ENCODE measurements around the gene APOBR.
A peak's percentile ranks its signal among the peaks of the same experiment; 100 is the strongest.
"Not testable (repeated sequence)": the region's sequence is repeated elsewhere in the genome, so short reads cannot be mapped to it uniquely, and the experiment has no call there.

The APOBR gene

DNA sequence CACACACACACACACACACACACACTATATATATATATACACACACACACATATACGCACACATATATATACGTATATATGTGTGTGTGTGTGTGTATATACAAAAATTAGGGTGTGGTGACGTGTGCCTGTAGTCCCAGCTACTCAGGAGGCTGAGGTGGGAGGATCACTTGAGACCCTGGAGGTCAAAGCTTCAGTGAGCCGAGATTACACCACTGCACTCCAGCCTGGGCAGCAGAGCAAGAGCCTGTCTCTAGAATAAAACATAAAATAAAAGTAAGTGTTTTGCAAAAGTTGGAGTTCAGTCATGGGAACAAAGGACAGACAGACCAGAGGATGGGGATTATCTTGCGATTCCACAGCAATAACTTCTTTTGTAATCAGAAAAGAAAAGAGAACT, 33.5 kb downstream of the APOBR start:
- DNase-seq = no peak

DNA sequence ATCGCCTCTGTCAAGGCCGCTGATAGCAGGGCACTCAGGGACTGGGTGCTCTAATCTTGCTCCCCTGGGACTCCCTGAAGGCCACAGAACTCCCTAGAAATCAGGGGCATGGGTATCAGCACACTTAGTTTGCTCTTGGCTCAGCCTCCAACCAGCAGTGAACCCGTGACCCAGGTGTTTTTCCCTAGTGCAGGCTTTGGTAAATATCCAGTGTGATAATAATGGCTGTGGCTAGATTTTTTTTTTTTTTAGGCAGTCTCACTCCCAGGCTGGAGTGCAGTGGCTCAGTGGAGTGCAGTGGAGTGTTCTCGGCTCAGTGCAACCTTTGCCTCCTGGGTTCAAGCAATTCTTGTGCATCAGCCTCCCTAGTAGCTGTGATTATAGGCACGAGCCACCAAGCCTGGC, 34.0 kb downstream of the APOBR start:
- DNase-seq = no peak

DNA sequence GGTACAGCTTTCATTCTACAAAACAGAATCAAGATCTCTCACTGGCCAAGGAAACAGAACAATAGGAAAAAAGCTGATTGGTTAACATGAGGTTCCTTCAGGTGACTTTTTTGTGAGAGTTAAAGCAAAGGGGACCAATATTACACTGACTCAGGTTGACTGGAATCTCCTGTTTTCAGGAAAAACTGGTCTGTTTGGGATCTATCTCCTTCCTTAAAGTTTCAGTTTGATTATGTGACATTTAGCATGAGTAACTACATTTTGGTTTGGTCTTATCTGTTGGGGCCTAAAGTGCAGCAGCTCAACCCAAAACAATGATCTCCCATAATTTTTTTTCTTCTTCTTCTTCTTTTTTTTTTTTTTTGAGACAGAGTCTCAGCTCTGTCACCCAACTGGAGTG, 34.7 kb downstream of the APOBR start:
- DNase-seq = no peak

DNA sequence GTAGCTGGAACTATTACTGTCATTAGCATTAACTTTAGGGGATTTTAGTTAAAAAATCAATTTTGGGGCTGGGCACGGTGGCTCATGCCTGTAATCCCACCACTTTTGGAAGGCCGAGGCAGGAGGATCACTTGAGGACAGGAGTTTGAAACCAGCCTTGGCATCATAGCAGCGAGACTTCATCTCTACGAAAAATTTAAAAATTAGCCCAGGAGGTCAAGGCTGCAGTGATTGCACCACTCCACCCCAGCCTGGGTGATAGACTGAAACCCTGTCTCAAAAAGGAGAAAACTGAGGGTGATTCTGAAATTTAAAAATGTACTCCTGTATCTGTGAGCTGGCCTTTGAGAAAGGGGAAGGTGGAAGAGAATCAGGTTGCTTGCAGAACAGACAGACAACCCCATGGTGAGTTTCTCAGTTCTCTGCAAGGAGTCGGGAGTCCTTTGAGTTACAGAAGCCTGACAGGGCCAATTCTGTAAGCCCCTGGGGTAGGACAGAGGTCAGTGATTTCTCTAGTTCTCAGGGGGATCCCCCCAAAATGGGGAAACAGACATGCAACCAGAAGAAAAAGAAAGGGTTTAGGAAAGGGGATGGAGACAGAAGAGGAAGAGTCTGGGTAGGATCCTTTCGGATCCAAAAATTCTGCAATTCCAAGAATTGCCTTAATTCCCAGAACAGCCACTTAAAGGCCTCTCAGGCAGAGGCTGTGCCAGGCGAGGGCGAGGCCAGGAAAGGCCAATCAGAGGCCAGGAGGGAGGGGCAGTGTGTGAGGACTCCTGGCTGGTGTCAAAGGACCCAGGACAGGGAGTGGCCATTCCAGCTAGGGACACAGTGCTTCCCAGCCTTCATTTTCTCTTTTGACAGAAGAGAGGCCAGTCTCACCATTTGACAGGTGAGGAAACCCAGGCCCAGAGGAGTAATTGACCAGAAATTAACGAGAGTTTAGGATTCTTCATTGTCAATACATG, 37.6 kb downstream of the APOBR start:
- no peak for DNase-seq

DNA sequence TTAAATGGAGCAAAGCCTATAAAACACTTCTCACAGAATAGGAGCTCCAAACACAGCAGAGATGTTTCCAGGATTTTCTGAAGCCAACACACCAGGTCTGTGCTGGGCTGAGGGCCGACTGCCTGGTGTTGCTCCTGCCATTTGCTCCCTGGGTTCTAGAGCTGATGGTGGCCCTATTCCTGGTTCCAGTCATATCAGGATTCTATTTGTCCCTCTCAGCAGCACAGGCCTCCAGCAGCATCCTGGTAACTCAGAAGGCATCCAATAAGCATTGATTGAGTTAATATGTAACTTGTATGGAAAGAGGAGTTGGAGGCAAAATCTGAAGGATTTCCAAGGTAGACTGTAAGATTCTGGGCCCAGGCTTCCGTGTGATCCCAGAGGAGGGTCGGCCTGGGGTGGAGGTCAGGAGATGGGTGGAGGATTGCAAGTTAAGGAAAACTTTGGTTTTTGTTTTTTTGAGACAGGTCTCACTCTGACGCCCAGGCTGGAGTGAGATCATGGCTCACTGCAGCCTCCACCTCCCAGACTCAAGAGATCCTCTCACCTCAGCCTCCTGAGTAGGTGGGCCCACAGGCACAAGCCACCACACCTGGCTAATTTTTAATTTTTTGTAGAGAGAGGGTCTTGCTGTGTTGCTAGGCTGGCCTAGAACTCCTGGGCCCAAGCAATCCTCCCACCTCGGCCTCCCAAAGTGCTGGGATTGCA, 38.7 kb downstream of the APOBR start:
- DNase-seq = no peak

DNA sequence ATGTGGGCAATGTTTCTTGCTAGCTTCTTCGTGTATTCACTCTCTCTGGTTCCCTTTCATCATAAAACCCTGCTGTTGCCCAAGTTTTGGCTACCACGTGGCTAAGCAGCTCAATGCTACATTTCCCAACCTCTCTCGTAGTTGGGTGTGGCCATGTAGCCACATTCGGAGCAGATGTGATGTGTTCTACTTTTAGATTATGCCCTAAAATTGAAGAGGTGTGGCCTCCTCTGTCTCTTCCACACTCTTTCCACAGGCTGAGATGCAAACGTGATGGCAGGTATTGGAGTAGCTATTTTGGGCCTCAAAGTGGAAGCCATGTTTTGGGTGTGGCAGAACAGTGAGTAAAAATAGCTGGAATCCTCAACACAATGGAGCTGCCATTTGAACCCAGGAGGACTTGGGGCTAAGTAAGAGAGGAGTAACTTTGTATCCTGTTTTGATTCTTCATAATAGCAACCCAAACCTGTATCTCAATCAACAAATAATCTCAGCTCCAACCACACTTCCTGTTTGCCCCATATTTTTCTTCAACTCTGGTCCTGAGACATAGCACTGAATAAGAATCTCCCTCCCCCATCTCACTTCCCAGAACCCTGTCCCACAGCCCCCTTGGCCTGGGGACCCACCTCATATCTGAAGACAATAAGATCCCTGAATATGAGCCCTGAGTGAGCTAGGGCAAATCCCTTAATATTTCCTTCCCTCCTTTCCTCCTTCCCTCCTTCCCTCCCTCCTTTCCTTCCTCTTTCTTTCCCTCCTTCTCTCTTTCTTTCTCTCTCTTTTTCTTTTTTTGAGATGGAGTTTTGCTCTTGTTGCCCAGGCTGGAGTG, 40.3 kb downstream of the APOBR start:
- no peak for DNase-seq

DNA sequence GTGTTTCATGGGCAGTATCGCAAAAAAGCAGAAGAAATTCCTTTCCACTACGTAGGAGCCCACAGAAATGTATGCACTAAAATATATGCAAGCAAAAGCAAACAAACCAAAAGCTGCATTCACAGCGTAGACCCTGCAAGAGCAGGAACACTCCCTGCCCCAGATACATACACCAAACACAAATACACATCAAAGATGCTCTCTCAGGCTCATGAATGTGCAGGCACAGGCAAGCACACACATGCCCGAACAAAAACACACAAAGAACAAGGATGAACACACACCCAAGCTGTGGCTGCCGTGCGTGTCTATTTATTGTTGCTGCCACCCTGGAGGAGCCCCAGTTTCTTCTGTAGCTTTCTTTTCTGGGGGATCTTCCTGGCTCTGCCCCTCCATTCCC, 42.6 kb downstream of the APOBR start:
- no peak for DNase-seq

DNA sequence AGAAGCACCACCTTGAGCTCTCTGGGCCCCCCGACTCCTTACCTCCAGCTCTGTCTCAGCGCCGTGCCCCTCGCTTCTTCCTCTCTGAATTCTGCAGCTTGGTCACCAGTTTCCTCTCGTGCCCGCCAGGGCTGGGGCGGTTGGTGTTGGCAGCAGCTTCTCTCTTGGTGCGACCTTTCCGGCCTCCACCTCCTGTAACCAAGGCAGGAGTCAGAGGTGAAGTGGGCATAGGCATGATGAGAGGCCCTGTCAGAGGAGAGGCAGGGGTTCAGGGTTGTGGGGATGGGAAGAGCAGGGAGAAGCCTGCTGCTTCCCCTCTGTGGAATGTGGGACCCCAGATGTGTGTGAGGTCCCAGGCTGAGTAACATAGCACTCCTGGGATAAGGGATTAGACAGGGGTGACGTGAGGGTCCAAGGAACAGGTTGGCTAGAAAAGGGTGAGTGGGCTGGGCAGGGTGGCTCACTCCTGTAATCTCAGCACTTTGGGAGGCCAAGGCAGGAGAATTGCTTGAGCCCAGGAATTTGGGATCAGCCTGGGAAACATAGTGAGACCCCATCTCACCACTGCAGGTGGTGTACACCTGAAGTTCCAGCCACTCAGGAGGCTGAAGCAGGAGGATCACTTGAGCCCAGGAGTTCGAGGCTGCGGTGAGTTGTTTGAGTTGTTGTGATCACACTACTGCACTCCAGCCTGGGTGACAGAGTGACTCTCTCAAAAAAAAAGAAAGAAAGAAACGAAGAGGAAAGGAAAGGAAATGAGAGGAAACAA, 43.7 kb downstream of the APOBR start:
- DNase-seq = no peak

DNA sequence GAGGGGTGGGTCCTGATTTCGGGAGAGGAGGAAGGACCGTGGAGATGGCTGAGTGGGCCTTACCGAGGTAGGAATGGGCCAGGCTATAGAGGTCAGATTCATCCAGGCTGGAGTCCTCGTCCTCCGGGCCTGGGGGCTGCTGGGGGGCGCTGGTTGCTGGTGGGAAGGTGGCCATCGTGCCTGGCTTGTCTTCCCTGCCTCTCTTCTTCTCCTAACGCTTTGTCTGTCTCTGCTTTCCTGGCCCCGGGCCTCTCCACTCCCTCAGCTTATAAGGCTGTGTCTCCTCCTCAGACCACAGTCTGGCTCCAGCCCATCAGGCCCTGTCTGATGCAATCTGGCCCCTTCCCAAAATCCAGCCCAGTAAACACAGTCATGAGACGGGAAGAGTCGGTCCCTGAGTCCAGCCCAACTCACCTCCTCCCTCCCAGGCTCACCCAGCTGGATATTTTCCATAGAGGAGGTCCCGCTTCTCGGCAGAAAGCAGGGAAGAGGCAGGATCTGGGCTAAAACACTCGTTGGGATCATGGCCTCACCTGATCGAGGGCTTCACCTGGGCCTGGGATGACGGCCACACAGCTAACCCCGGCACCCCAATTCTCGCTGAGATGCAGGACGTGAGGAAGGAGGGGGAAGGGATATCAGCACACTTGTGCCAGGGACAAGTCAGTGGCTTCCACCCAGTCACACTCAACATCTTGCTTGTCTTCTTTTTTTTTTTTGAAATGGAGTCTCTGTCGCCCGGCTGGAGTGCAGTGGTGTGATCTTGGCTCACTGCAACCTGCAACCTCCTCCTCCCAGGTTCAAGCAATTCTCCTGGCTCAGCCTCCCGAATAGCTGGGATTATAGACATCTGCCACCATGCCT, 44.5 kb downstream of the APOBR start, which contains the start of gene NUPR1:
TSS of gene NUPR1 (minus strand) at position 242 of the 864 bp plus-strand sequence. CDS start at position 175, 67 bp downstream.
- DNase-seq = peak; percentile 88 to 93

DNA sequence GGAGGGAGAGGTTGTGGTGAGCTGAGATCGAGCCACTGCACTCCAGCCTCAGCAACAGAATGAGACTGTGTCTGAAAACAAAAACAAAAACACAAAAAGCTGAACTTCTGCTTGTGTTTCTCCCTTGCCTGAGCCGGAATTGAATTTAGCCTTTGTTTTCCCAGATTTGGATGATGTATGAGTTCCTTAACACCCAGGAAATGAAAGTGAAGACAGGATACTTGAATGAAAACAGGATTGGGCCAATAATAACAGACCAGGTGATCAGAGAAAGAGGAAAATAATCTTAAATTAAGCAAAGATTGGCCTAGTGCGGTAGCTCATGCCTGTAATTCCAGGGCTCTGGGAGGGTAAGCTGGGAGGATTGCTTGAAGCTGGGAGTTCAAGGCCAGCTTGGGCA, 45.9 kb downstream of the APOBR start:
- DNase-seq = no peak

DNA sequence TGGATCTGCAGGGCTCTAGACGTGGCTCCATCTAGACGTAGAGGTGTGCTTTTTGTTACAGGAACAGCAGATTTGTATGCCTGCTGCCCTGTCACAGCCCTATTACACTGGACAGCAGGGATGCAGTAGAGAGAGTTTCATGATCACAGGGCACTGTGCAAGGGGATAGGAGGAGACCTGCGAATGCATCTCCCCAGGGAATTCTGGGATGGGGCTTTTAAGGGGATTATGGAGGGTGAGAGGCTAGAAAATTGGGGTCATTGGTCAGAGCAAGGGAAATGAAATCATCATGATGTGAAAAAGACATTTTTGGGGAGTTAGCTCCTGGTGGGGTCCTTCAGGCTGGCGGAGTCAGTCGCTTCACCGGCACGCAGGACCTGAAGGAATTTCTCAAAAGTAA, 48.2 kb downstream of the APOBR start:
- no peak for DNase-seq

DNA sequence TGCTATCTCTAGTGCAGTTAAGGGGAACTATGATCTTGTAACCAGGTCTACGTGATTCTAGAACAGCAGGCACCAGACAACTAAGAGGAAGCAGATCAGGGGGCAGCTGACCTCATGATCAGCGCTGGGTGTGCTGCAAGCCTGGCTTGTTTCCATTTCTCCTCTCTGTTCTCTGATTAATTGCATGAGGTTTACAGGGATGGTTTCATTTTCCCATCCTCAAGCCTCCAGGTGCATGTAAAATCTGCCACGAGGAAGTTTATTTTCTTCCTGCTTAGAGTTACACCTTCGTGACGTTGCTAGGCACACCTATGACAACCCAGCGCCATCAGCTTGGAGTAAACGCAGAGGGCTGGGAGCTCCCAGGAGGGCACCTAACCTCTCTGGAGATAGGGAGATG, 48.6 kb downstream of the APOBR start:
- DNase-seq = no peak

DNA sequence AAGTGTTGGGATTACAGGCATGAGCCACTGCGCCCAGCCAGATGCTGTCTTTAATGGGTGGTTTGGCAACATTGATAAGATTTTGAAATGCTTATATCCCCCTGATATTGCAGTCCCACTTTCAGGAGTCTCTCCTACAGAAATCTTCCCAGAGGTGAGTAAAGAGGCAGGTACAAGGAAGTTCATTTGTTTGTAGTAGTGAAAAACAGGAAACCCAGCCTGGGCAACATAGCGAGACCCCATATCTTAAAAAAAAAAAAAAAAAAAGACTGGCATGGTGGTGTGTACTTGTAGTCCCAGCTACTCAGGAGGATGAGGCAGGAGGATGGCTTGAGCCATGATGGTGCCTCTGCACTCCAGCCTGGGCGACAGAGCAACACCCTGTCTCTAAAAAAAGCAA, 50.6 kb downstream of the APOBR start:
- no peak for DNase-seq

DNA sequence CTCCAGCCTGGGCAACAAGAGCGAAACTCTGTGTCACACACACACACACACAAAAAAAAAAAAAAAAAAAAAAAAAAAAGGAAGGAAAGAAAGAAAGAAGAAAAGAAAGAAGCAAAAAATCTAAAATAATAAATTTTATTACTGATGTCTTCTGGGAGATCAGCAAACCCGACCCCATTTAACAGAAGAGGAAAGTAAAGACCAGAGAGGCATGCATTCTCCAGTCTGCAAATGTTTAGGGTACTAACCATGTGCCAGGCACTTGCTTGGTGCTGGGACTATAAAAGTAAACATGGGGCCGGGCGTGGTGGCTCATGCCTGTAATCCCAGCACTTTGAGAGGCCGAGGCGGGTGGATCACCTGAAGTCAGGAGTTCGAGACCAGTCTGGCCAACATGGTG, 51.5 kb downstream of the APOBR start:
- not testable (repeated sequence) for DNase-seq

DNA sequence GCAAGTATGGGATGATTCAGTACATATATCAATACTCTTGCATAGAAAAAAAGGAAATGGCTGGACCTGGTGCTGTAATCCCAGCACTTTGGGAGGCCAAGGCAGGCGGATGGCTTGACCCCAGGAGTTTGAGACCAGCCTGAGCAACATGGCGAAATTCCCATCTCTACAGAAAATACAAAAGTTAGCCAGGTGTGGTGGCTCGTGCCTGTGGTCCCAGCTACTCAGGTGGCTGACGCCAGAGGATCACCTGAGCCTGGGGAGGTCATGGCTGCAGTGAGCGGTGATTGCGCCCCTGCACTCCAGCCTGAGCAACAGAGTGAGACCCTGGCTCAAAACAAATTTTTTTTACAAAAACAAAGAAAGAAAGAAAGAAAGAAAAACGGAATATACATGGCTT, 52.2 kb downstream of the APOBR start:
- DNase-seq = no peak

DNA sequence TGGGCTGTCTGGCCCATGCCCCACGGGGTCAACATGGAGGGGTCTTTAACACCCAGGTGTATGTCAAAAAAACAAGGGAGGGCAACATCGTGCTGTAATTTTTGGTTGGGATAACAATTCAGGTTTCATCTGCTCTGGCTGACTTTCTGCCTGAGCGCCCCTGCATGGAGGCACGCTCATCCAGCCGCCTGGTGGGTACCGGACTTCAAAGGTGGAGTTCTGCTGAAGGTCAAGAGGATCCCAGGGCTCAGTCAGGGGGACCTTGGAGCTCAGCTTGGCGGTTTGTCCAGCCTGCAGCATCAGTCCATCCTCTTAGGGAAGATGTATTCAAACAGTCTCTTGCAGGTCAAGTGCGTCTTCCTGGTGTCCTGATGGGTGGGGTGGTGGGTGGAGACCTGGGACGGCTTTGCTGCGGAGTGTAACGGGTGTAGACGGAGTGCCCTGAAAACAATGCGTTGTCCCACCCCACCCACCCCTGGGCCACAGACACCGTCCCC, 53.9 kb downstream of the APOBR start:
- no peak for DNase-seq

All from NCI-H446 (cell line).